Measurements from ENCODE around the gene PLA2G7. TPM values are rescaled to one million over a fixed set of nuclear protein-coding genes. Genes with fewer than 3 reads are reported as not detected.

Gene PLA2G7
- total RNA-seq = 0.16 TPM in 1 of 2 replicates, not detected in the other

GRCh38 chr6:46734867-46735719, at the start of gene PLA2G7:
TSS of gene PLA2G7 (minus strand) at chr6:46735375. CDS start at chr6:46722891, 12,484 bp downstream.

GRCh38 chr6:46746696-46747095, 11.5 kb upstream of the PLA2G7 start, which contains the start of gene ANKRD66:
TSS of gene ANKRD66 (plus strand) at chr6:46746933. CDS start at chr6:46751949, 5,016 bp downstream.

DNA sequence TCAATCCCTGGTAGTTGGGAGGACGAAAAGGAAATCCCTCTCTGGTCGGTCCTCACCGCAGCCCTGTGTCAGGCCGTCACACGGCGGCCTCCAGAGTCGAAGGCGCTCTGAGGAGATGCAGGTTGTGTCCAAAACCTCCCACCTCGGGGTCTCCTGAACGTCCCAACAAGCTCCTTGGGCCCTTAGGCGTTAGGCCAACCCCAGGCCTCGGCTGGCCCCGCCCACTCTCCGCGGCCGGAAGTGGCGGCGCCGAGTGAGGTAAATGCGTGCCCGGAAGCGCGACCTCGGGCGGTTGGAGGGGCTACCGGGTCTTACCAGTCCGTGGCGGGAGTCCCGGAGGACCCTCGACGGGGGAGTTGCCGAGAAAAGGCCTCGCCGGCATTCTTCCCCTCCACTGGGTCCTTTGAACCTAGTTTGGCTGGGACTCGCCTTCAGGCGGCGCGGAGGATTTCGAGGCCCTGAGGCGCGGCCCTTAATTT, 47.5 kb downstream of the PLA2G7 start, which contains the start of gene TDRD6:
Gene TDRD6 (plus strand): TSS at position 267 of the 479 bp plus-strand sequence. CDS start 244 bp downstream, outside the sequence.

Other genes starting within 250 kb of the PLA2G7 start
- gene RCAN2, start 243.9 kb downstream of the PLA2G7 start, total RNA-seq = 0.63 and 3.2 TPM in 2 replicates
- 0.88 and 0.97 TPM in 2 replicates for gene CYP39A1, start 82.6 kb downstream of the PLA2G7 start, total RNA-seq
- gene SLC25A27, start 82.4 kb downstream of the PLA2G7 start, total RNA-seq = 2.1 and 3.3 TPM in 2 replicates
- gene TDRD6, start 47.5 kb downstream of the PLA2G7 start, total RNA-seq = under 0.01 and 0.06 TPM in 2 replicates
- not detected in 2 replicates for gene ANKRD66, start 11.6 kb upstream of the PLA2G7 start, total RNA-seq
- not detected in 2 replicates for gene MEP1A, start 58.0 kb upstream of the PLA2G7 start, total RNA-seq
- gene ADGRF5, start 186.6 kb upstream of the PLA2G7 start, total RNA-seq = 209 and 276 TPM in 2 replicates

Measured in bladder microvascular endothelial cell (primary cell).